CD14-positive monocyte (primary cell): ENCODE data around the gene ZNF284. TPM values are rescaled to one million over a fixed set of nuclear protein-coding genes. Genes with fewer than 3 reads are reported as not detected.

Experiments used
- DNase-seq, 3 donors: peaks; one replicate each; pipeline ENCODE4 v3.0.0-alpha.2; 2011 to 2022
- H2AFZ ChIP-seq: 2 replicates; pipeline ENCODE4 v1.6.0; 2012; ENCODE audit warnings: mild to moderate bottlenecking, low read depth, low read length, inconsistent platforms; ENCODE audit not compliant: insufficient read depth, poor library complexity, severe bottlenecking
- H3K27ac ChIP-seq, 2 donors: 1 replicate in 1 of 2; 2 replicates in 1 of 2; pipeline ENCODE4 v1.5.1; 2012 to 2013; ENCODE audit warnings: low read length in 2 of 2, control low read depth in 1 of 2, inconsistent platforms in 1 of 2, low read depth in 1 of 2, mild to moderate bottlenecking in 1 of 2
- H3K27me3 ChIP-seq, 2 donors: one replicate each; pipeline versions ENCODE4 v1.6.0 to v1.6.1; 2011 to 2013; ENCODE audit warnings: low read length in 2 of 2; ENCODE audit not compliant: control insufficient read depth in 2 of 2, insufficient read depth in 2 of 2
- H3K36me3 ChIP-seq, 2 donors: replicated peaks in 1 of 2; 1 replicate in 1 of 2; 2 replicates in 1 of 2; pipeline versions ENCODE4 v1.5.1 to v1.6.1; 2012 to 2013; ENCODE audit warnings: low read length in 2 of 2, control low read depth in 1 of 2, inconsistent platforms in 1 of 2, mild to moderate bottlenecking in 1 of 2; ENCODE audit not compliant: insufficient read depth in 2 of 2, control insufficient read depth in 1 of 2
- H3K4me1 ChIP-seq, 2 donors: 1 replicate in 1 of 2; 2 replicates in 1 of 2; pipeline versions ENCODE4 v1.5.1 to v1.6.1; 2012 to 2013; ENCODE audit warnings: low read length in 2 of 2, control low read depth in 1 of 2, inconsistent platforms in 1 of 2, mild to moderate bottlenecking in 1 of 2, moderate library complexity in 1 of 2; ENCODE audit not compliant: insufficient read depth in 2 of 2, control insufficient read depth in 1 of 2
- H3K4me2 ChIP-seq: replicated peaks from 2 replicates; pipeline ENCODE3; 2012; ENCODE audit warnings: low read length, moderate library complexity, mild to moderate bottlenecking; ENCODE audit not compliant: poor library complexity, severe bottlenecking; ENCODE audit errors: extremely low read depth
- H3K4me3 ChIP-seq, 3 experiments: fragments of 200-600 bp in 1 of 3; sonication (generic) in 1 of 3; replicated peaks in 1 of 3; 1 replicate in 2 of 3; 2 replicates in 1 of 3; pipeline ENCODE4 v1.5.1; 2011 to 2013; ENCODE audit warnings: low read length in 3 of 3, mild to moderate bottlenecking in 3 of 3, control low read depth in 2 of 3, low read depth in 2 of 3, inconsistent platforms in 1 of 3, moderate library complexity in 1 of 3
- H3K79me2 ChIP-seq: 2 replicates; pipeline ENCODE4 v1.6.0; 2012; ENCODE audit warnings: mild to moderate bottlenecking, control low read depth, inconsistent platforms, low read length, moderate library complexity; ENCODE audit not compliant: insufficient read depth
- H3K9ac ChIP-seq: 2 replicates; pipeline ENCODE4 v1.6.0; 2017; ENCODE audit warnings: low read length, mild to moderate bottlenecking; ENCODE audit not compliant: insufficient read depth, poor library complexity, severe bottlenecking
- H3K9me3 ChIP-seq, 2 donors: replicated peaks in 1 of 2; 1 replicate in 1 of 2; 2 replicates in 1 of 2; pipeline versions ENCODE4 v1.5.1 to v1.6.1; 2012 to 2013; ENCODE audit warnings: low read length in 2 of 2, control low read depth in 1 of 2; ENCODE audit not compliant: control insufficient read depth in 1 of 2, insufficient read depth in 1 of 2
- H4K20me1 ChIP-seq: 2 replicates; pipeline ENCODE4 v1.6.0; 2012; ENCODE audit warnings: mild to moderate bottlenecking, low read length, control low read depth, moderate library complexity; ENCODE audit not compliant: insufficient read depth
- H3K27ac Mint-ChIP-seq, 7 donors: one replicate each; pipeline ENCODE4 v1.8.0; 2020; ENCODE audit warnings: mild to moderate bottlenecking in 7 of 7, mixed read lengths in 7 of 7, moderate library complexity in 6 of 7, inconsistent platforms in 2 of 7
- H3K27me3 Mint-ChIP-seq, 3 donors: one replicate each; pipeline ENCODE4 v1.8.0; 2021 to 2022; ENCODE audit warnings: low read depth in 3 of 3, mild to moderate bottlenecking in 3 of 3, mixed read lengths in 3 of 3, moderate library complexity in 3 of 3, inconsistent platforms in 1 of 3
- H3K36me3 Mint-ChIP-seq, 2 donors: one replicate each; pipeline ENCODE4 v1.8.0; 2020; ENCODE audit warnings: mixed read lengths in 2 of 2, inconsistent platforms in 1 of 2, mild to moderate bottlenecking in 1 of 2
- H3K4me1 Mint-ChIP-seq: one replicate; pipeline ENCODE4 v1.8.0; 2020; ENCODE audit warnings: mild to moderate bottlenecking, mixed read lengths
- H3K4me3 Mint-ChIP-seq, 2 donors: one replicate each; pipeline ENCODE4 v1.8.0; 2020; ENCODE audit warnings: mild to moderate bottlenecking in 2 of 2, mixed read lengths in 2 of 2, moderate library complexity in 1 of 2
- H3K9me3 Mint-ChIP-seq, 7 donors: one replicate each; pipeline ENCODE4 v1.8.0; 2020 to 2022; ENCODE audit warnings: mixed read lengths in 7 of 7, mild to moderate bottlenecking in 6 of 7, moderate library complexity in 6 of 7, inconsistent platforms in 2 of 7
- CTCF ChIP-seq: fragments of 200-600 bp; IDR thresholded peaks from one replicate; pipeline ENCODE4 v1.8.0; 2022; ENCODE audit warnings: antibody characterized with exemption, mild to moderate bottlenecking
- WGBS: methylation state at CpG from one replicate; pipeline ENCODE4 v1.1.5; 2013; ENCODE audit warnings: missing lambda C conversion rate; ENCODE audit not compliant: insufficient coverage; 5-methylcytosine and 5-hydroxymethylcytosine counted together
- intact Hi-C, 2 donors: fragments of 100-400 bp; cut with micrococcal nuclease; formaldehyde crosslinking; loops; one replicate each; pipeline versions ENCODE4 v1.15.0 to v1.15.1; 2023
- polyA plus RNA-seq, 3 donors: library from polyadenylated mRNA; depleted of rRNA in 1 of 3; unstranded in 2 of 3; stranded (reverse) in 1 of 3; fragments of 300-500 nt in 2 of 3; fragments of >200 nt in 1 of 3; fragmentation: Illumina TruSeq in 2 of 3; gene quantifications; 1 replicate in 2 of 3; 2 replicates in 1 of 3; pipeline ENCODE4 v1.2.3, GENCODE V29; 2012 to 2021

ZNF284 gene
- polyA plus RNA-seq, 3 donors, result 0.04 to 1.3 (median 0.13) TPM

GRCh38 chr19:44112802-44113137, 40.8 kb downstream of the ZNF284 start:
- DNase-seq, result no peak
- Histone ChIP-seq H4K20me1 (no peaks in the 10 kb centered on the region), H3K79me2 (peaks cover 7% of the 10 kb centered on the region), H3K9me3 (peaks cover 23 to 43% of the 10 kb centered on the region in 2 donors), H3K9ac (no peak overlapping the region), H3K36me3 (peaks cover 10 to 25% of the 10 kb centered on the region in 2 donors), H3K4me1 (peaks cover 17 to 27% of the 10 kb centered on the region in 2 donors), H3K27me3 (no peaks in the 10 kb centered on the region), H3K4me3 (peak overlapping the region; percentile 92 to 94 (median 94)), H3K4me2 (peak overlapping the region; percentile 96), H3K27ac (no peak overlapping the region), H2AFZ (peak overlapping the region; percentile 95)
- H3K4me1 Mint-ChIP-seq, result peaks cover 23% of the 10 kb centered on the region
- WGBS, result 0% methylated on average over 5 of the region's 11 CpGs
- intact Hi-C loops, result loop anchor here (2.0 to 10.0 kb wide), 6 partner anchors 18 to 178 kb away; partner anchors contain the start of genes ZNF224 (in 2 of the 2), ZNF230 (in 1 of the 2), ZNF234 (in 1 of the 2) and ZNF45 (in 1 of the 2)
- peak overlapping the region in 2 of 7 donors; percentile 54 to 89 for H3K27ac Mint-ChIP-seq
- peak overlapping the region; percentile 98 to 100 for H3K4me3 Mint-ChIP-seq
- peaks cover 19 to 22% of the 10 kb centered on the region in 2 donors for H3K36me3 Mint-ChIP-seq
- no peaks in the 10 kb centered on the region for H3K27me3 Mint-ChIP-seq
- TF ChIP-seq CTCF, result no peak
- peaks cover 23 to 39% (median 37%) of the 10 kb centered on the region in 7 donors for H3K9me3 Mint-ChIP-seq

- intact Hi-C loops, result loop anchor here (2.0 to 10.0 kb wide), 6 partner anchors 18 to 178 kb away; partner anchors contain the start of genes ZNF224 (in 2 of the 2), ZNF230 (in 1 of the 2), ZNF234 (in 1 of the 2) and ZNF45 (in 1 of the 2)
- Histone ChIP-seq H2AFZ (peak within 1 kb of the TSS; percentile 95), H3K27ac (peak within 1 kb of the TSS; percentile 47 to 76), H3K79me2 (peaks cover 7% of the 10 kb centered on the region), H3K9ac (peak within 1 kb of the TSS; percentile 74), H3K4me1 (peaks cover 17 to 27% of the 10 kb centered on the region in 2 donors), H3K36me3 (peaks cover 14 to 25% of the 10 kb centered on the region in 2 donors), H3K4me3 (peak within 1 kb of the TSS; percentile 92 to 94 (median 94)), H3K9me3 (peaks cover 19 to 38% of the 10 kb centered on the region in 2 donors), H4K20me1 (no peaks in the 10 kb centered on the region), H3K4me2 (peak within 1 kb of the TSS; percentile 96), H3K27me3 (no peaks in the 10 kb centered on the region)
- H3K27ac Mint-ChIP-seq, result peak within 1 kb of the TSS; percentile 87 to 95 (median 91)
- H3K36me3 Mint-ChIP-seq, result peaks cover 22 to 23% of the 10 kb centered on the region in 2 donors
- peaks cover 0 to 2% (median 0%) of the 10 kb centered on the region in 3 donors for H3K27me3 Mint-ChIP-seq
- peaks cover 20 to 38% (median 32%) of the 10 kb centered on the region in 7 donors for H3K9me3 Mint-ChIP-seq
- DNase-seq, result peak; percentile 92 to 96 (median 94)
- H3K4me3 Mint-ChIP-seq, result peak within 1 kb of the TSS; percentile 98 to 100
- no peak for TF ChIP-seq CTCF
- peaks cover 23% of the 10 kb centered on the region for H3K4me1 Mint-ChIP-seq
- under 1% methylated on average over 44 of the region's 44 CpGs for WGBS
Measured at GRCh38 chr19:44113138-44113783, 41.3 kb downstream of the ZNF284 start, which contains the start of gene ZNF225. ZNF225 (plus strand) TSS chr19:44113399; CDS start chr19:44115828, 2,429 bp downstream.
